Subcutaneous adipose tissue (tissue), 4 donors: ENCODE results near the gene POLRMT. TPM values are rescaled to one million over a fixed set of nuclear protein-coding genes. Genes with fewer than 3 reads are reported as not detected.

ENCODE experiments used
- total RNA-seq, 4 donors: library from RNA; depleted of rRNA; stranded (reverse); fragments of >200 nt; gene quantifications; one replicate each; pipeline ENCODE4 v1.1.0, GENCODE V29; 2016
- TF ChIP-seq, protein P1 (sequence below): fragments of 450-650 bp; IDR thresholded peaks from one replicate; pipeline ENCODE4 v1.5.1; 2016; ENCODE audit warnings: low read depth, mild to moderate bottlenecking, control low read depth, antibody characterized with exemption, moderate library complexity

The POLRMT gene
- total RNA-seq, 4 donors from 2014 or later, result 11.9 to 41.4 (median 14.7) TPM

DNA sequence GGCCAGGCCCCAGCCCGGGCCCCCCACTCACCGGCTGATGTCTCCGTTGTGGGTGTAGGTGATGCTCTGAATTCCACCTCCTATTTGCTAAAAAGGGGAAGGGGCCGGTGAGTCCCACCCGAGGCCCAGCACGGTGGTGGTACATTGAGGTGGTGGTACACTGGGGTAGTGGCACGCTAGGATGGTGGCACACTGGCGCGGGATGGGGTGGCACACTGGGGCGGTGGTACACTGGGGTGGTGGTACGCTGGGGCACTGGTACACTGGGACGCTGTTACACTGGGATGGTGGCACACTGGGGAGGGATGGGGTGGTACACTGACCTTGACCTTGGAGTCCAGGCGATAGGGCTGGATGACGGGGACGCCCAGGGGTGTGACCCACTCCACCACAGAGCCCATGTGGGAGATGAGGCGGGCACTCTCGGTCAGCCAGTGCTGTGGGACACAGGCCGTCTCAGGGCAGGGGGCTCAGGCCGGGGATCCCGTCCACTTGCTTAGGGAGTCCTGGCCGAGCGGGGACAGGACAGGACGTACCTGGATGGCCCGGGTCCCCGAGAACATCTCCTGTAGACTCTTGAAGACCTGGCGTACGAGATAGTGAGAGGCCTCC, 14.6 kb downstream of the POLRMT start:
- TF ChIP-seq, protein P1, sequence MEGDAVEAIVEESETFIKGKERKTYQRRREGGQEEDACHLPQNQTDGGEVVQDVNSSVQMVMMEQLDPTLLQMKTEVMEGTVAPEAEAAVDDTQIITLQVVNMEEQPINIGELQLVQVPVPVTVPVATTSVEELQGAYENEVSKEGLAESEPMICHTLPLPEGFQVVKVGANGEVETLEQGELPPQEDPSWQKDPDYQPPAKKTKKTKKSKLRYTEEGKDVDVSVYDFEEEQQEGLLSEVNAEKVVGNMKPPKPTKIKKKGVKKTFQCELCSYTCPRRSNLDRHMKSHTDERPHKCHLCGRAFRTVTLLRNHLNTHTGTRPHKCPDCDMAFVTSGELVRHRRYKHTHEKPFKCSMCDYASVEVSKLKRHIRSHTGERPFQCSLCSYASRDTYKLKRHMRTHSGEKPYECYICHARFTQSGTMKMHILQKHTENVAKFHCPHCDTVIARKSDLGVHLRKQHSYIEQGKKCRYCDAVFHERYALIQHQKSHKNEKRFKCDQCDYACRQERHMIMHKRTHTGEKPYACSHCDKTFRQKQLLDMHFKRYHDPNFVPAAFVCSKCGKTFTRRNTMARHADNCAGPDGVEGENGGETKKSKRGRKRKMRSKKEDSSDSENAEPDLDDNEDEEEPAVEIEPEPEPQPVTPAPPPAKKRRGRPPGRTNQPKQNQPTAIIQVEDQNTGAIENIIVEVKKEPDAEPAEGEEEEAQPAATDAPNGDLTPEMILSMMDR, result no peak

GRCh38 chr19:618247-618619, 15.1 kb downstream of the POLRMT start:
- TF ChIP-seq, protein P1, result no peak

DNA sequence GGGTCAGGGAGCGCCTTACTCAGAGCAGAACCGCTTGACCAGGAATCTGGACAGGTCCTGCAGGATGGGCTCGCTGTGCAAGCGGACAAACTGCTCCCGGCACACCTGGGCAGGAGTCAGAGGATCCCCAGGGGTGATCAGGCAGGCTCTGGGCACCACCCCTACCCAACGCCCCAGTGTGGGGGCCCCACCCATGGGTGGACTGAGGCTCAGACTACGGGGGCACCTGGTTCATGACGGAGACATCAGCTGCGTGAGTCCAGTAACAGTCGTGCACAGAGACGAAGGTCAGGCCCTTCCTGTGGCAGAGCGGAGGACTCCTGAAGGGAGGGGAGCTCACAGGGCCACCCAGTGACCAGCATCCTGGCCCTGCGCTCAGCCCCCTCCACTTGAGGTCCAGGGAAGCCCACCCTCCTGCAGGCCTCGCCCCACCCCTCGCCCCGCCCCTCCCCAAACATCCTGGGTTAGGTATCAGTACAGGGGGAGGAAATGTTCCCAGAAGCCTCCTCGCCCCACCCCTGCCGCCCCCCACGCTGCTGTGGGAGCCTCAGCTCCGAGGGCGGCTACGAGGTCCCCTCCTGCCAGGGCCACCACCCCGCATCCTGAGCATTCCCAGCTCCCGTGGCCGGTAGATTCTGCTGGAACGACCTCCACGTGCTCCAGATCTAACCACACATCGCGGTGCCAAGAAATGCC, 15.6 kb downstream of the POLRMT start:
- TF ChIP-seq, protein P1, result no peak

- TF ChIP-seq, protein P1, result no peak
Measured at GRCh38 chr19:616747-617526, 16.4 kb downstream of the POLRMT start.

DNA sequence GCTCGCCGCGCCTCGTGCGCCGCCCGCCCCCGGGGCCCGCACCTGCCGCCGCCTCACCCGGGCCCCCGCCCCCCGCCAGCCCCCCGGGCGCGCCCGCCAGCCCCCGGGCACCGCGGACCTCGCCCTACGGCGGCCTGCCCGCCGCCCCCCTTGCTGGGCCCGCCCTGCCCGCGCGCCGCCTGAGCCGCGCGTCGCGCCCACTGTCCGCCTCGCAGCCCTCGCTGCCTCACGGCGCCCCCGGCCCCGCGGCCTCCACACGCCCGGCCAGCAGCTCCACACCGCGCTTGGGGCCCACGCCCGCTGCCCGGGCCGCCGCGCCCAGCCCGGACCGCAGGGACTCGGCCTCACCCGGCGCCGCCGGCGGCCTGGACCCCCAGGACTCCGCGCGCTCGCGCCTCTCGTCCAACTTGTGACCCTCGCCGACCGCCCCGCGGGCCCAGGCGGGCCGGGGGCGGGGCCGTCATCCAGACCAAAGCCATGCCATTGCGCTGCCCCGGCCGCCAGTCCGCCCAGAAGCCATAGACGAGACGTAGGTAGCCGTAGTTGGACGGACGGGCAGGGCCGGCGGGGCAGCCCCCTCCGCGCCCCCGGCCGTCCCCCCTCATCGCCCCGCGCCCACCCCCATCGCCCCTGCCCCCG, 17.2 kb downstream of the POLRMT start:
- TF ChIP-seq, protein P1, result no peak

GRCh38 chr19:615619-616018, 17.7 kb downstream of the POLRMT start:
- TF ChIP-seq, protein P1, result no peak
